ENCODE data around the gene TTL.

DNA sequence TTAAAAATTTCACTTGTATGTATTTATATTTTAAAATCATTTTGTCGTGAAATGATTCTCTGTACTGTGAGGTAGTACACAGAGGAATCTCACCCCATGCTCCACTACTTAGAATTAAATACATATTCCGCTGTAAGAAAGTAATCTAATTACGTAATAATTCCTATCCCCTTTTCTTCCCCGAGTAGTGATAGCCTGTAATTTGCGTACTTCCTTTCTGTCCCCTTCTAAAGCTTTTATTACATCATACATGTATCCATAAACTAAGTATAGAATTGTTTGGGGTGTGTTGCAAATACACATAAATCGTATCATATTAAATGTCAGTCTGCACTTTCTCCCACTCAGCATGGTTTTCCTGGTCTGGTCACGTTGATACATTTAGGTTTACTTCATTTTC lies 90.0 kb downstream of the TTL start:
- TF ChIP-seq POLR2A (IDR thresholded peaks at IDR 0.05; ENCODE audit: low read depth, low read length) (no peak), TAF1 (IDR thresholded peaks at IDR 0.05; ENCODE audit: borderline replicate concordance, low read depth, low read length) (no peak)
